ENCODE results near the gene SLC2A9. TPM values are rescaled to one million over a fixed set of nuclear protein-coding genes. Genes with fewer than 3 reads are reported as not detected.

SLC2A9 gene
- total and polyA plus RNA-seq, 2 of the 4 experiments (the other 2 are of a cell fraction), result 0.72 to 2.1 TPM

DNA sequence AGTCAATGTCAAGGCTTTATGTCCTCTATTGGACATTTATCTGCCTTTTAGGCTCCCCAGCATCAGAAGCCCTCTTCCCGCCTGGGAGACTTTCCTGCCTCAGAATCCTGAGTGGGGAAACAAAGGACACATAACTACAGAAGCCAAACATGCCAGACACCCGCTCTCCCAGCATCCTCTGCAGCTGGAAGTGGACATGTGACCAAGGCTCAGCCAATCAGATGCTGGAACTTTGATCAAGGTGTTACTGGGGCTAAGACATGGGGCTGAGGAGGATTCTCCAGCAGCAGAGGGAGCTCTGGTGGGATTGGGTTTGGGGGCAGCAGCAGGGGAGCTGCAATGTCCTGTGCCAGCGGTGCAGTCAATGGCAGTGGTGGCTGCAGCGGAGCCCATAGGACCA lies 19.5 kb downstream of the SLC2A9 start:
- Histone ChIP-seq H3K79me1 (ENCODE audit: low read depth in 1 of 2, low read length in 2 of 2) (no peaks in the 10 kb centered on the region), H3K27ac (ENCODE audit: insufficient read depth, low read length) (no peak overlapping the region), H4K8ac (ENCODE audit: low read depth in 2 of 2, low read length in 2 of 2) (no peak overlapping the region), H3K4me1 (ENCODE audit: control insufficient read depth, insufficient read depth, low read length) (peaks cover 10% of the 10 kb centered on the region; the same call in 1 of the 2 replicates), H2BK20ac (ENCODE audit: low read depth, low read length) (no peak overlapping the region), H3K9me3 (ENCODE audit: control insufficient read depth, insufficient read depth, low read length) (no peaks in the 10 kb centered on the region), H2BK120ac (ENCODE audit: low read depth, low read length) (no peak overlapping the region), H3K56ac (ENCODE audit: extremely low read depth, insufficient read depth, low read length) (no peak overlapping the region), H3K4me2 (ENCODE audit: low read depth, low read length) (no peak overlapping the region), H3K4ac (ENCODE audit: low read depth, low read length) (no peak overlapping the region), H2BK5ac (ENCODE audit: low read depth, low read length, poor library complexity, severe bottlenecking) (no peak overlapping the region), H2AK5ac (ENCODE audit: low read depth, low read length) (no peak overlapping the region), H2AFZ (replicated peaks; ENCODE audit: low read length, poor library complexity) (no peak overlapping the region), H2BK15ac (ENCODE audit: low read depth, low read length) (no peak overlapping the region), H3K27me3 (ENCODE audit: control insufficient read depth, insufficient read depth, low read length) (no peaks in the 10 kb centered on the region), H3K14ac (replicated peaks; ENCODE audit: low read depth, low read length) (no peak overlapping the region), H4K91ac (ENCODE audit: insufficient read depth, low read depth, low read length) (no peak overlapping the region), H4K5ac (ENCODE audit: low read depth, low read length) (no peak overlapping the region), H3K4me3 (ENCODE audit: insufficient read depth, low read depth, low read length) (no peak overlapping the region), H2AK9ac (replicated peaks; ENCODE audit: low read depth, low read length, poor library complexity) (no peak overlapping the region), H3K18ac (ENCODE audit: low read depth, low read length) (no peak overlapping the region), H3K9me1 (ENCODE audit: insufficient read depth, low read length) (peaks cover 6% of the 10 kb centered on the region; the same call in 1 of the 2 replicates), H3K9ac (ENCODE audit: low read depth, low read length) (no peak overlapping the region), H3K23ac (ENCODE audit: low read depth, low read length) (no peak overlapping the region), H3K36me3 (ENCODE audit: control insufficient read depth, insufficient read depth, low read length) (no peaks in the 10 kb centered on the region), H4K20me1 (ENCODE audit: insufficient read depth, low read length) (no peaks in the 10 kb centered on the region)
- dilution Hi-C loops (cut with HindIII; ENCODE audit: low sequenced_read_pairs, unreplicated experiment), result no loop called here
- POLR2A ChIA-PET (ENCODE audit: unreplicated experiment), result no interaction called here
- in situ Hi-C loops (cut with MboI; ENCODE audit: low sequenced_read_pairs), result no loop called here
- CTCF ChIA-PET, result no interaction called here
- DNase-seq, result no peak
- no peak for ATAC-seq (ENCODE audit: low read depth)
- intact Hi-C loops (cut with micrococcal nuclease), result no loop called here
- BruUV-seq (replicated peaks), result no TSS peak
- TF ChIP-seq RCOR1 (IDR thresholded peaks at IDR 0.05; ENCODE audit: insufficient replicate concordance, low read length), result no peak
- no peak for TF ChIP-seq RAD21 (IDR thresholded peaks at IDR 0.05; ENCODE audit: low read length)
- no peak for TF ChIP-seq MAZ (IDR thresholded peaks at IDR 0.05; ENCODE audit: borderline replicate concordance, low read depth, low read length)
- TF ChIP-seq MAFK (IDR thresholded peaks at IDR 0.05; ENCODE audit: low read depth, low read length), result no peak
- TF ChIP-seq, protein P1, sequence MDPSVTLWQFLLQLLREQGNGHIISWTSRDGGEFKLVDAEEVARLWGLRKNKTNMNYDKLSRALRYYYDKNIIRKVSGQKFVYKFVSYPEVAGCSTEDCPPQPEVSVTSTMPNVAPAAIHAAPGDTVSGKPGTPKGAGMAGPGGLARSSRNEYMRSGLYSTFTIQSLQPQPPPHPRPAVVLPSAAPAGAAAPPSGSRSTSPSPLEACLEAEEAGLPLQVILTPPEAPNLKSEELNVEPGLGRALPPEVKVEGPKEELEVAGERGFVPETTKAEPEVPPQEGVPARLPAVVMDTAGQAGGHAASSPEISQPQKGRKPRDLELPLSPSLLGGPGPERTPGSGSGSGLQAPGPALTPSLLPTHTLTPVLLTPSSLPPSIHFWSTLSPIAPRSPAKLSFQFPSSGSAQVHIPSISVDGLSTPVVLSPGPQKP (IDR thresholded peaks at IDR 0.05; ENCODE audit: borderline replicate concordance, low read depth, low read length), result no peak
- TF ChIP-seq CHD1 (IDR thresholded peaks at IDR 0.05; ENCODE audit: low read depth, low read length), result no peak
- TF ChIP-seq BHLHE40 (IDR thresholded peaks at IDR 0.05; ENCODE audit: low read depth, low read length), result no peak
- TF ChIP-seq RFX5 (IDR thresholded peaks at IDR 0.05; ENCODE audit: low read depth, low read length), result no peak
- no peak for TF ChIP-seq NFE2L2 (IDR thresholded peaks at IDR 0.05; ENCODE audit: low read depth, low read length)
- no peak for TF ChIP-seq FOS (IDR thresholded peaks at IDR 0.05; ENCODE audit: low read depth, low read length)
- WGBS, 2 experiments (ENCODE audit: extremely low coverage in 2 of 2, insufficient read length in 1 of 2), result no CpG with 5 or more reads among the region's 4 CpGs
